ENCODE results near the gene FAM9C. TPM values are rescaled to one million over a fixed set of nuclear protein-coding genes. Genes with fewer than 3 reads are reported as not detected.

FAM9C gene
- total and polyA plus RNA-seq, 2 of the 4 experiments (the other 2 are of a cell fraction) = not detected

DNA sequence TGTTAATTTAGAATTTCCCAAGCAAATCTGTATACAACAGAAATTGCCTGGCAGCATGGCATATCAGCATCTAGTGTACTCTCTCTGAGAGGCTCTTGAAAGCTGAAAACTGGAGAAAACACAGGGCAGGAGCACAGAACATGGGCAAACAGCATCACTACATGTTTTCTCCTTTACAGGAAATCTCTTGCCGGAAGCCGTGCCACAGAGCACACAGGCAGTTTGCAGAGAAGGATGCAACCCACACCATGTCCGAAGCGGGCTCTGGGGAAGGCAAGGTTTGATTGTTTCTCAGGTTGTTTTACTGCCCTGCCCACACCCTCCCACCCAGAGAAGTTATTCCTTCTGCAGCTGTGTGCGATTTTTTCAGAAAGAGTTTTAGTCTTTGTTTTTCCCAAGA lies 41.1 kb upstream of the FAM9C start:
- intact Hi-C loops (cut with micrococcal nuclease) (no loop called here), in situ Hi-C loops (cut with MboI; ENCODE audit: low sequenced_read_pairs) (no loop called here), dilution Hi-C loops (cut with HindIII; ENCODE audit: low sequenced_read_pairs, unreplicated experiment) (no loop called here)
- BruUV-seq (replicated peaks) = no TSS peak
- POLR2A ChIA-PET (ENCODE audit: unreplicated experiment) = no interaction called here
- CTCF ChIA-PET = no interaction called here
- no peak overlapping the region for H3K14ac ChIP-seq (replicated peaks; ENCODE audit: low read depth, low read length)
- ATAC-seq (ENCODE audit: low read depth) = no peak
- H2AFZ ChIP-seq (replicated peaks; ENCODE audit: low read length, poor library complexity) = no peak overlapping the region
- no peaks in the 10 kb centered on the region for H3K36me3 ChIP-seq (ENCODE audit: control insufficient read depth, insufficient read depth, low read length)
- no peaks in the 10 kb centered on the region for H4K20me1 ChIP-seq (ENCODE audit: insufficient read depth, low read length)
- H3K4me3 ChIP-seq (ENCODE audit: insufficient read depth, low read depth, low read length) = no peak overlapping the region
- H2BK5ac ChIP-seq (ENCODE audit: low read depth, low read length, poor library complexity, severe bottlenecking) = no peak overlapping the region
- peaks cover 4% of the 10 kb centered on the region; the same call in 1 of the 2 replicates for H3K4me1 ChIP-seq (ENCODE audit: control insufficient read depth, insufficient read depth, low read length)
- no peak overlapping the region for H3K4ac ChIP-seq (ENCODE audit: low read depth, low read length)
- no peaks in the 10 kb centered on the region for H3K79me1 ChIP-seq (ENCODE audit: low read depth in 1 of 2, low read length in 2 of 2)
- H3K27me3 ChIP-seq (ENCODE audit: control insufficient read depth, insufficient read depth, low read length) = no peaks in the 10 kb centered on the region
- H3K23ac ChIP-seq (ENCODE audit: low read depth, low read length) = no peak overlapping the region
- no peak overlapping the region for H2AK9ac ChIP-seq (replicated peaks; ENCODE audit: low read depth, low read length, poor library complexity)
- H3K9me1 ChIP-seq (ENCODE audit: insufficient read depth, low read length) = no peaks in the 10 kb centered on the region
- H2BK20ac ChIP-seq (ENCODE audit: low read depth, low read length) = no peak overlapping the region
- no peak overlapping the region for H2AK5ac ChIP-seq (ENCODE audit: low read depth, low read length)
- no peak overlapping the region for H3K4me2 ChIP-seq (ENCODE audit: low read depth, low read length)
- no peak overlapping the region for H3K56ac ChIP-seq (ENCODE audit: extremely low read depth, insufficient read depth, low read length)
- no CpG with 5 or more reads among the region's 5 CpGs for WGBS, 2 experiments (ENCODE audit: extremely low coverage in 2 of 2, insufficient read length in 1 of 2)
- no peak overlapping the region for H4K5ac ChIP-seq (ENCODE audit: low read depth, low read length)
- no peak for DNase-seq
- H3K18ac ChIP-seq (ENCODE audit: low read depth, low read length) = no peak overlapping the region
- TF ChIP-seq FOS (IDR thresholded peaks at IDR 0.05; ENCODE audit: low read depth, low read length) (no peak), RCOR1 (IDR thresholded peaks at IDR 0.05; ENCODE audit: insufficient replicate concordance, low read length) (no peak)
- TF ChIP-seq, protein P1, sequence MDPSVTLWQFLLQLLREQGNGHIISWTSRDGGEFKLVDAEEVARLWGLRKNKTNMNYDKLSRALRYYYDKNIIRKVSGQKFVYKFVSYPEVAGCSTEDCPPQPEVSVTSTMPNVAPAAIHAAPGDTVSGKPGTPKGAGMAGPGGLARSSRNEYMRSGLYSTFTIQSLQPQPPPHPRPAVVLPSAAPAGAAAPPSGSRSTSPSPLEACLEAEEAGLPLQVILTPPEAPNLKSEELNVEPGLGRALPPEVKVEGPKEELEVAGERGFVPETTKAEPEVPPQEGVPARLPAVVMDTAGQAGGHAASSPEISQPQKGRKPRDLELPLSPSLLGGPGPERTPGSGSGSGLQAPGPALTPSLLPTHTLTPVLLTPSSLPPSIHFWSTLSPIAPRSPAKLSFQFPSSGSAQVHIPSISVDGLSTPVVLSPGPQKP (IDR thresholded peaks at IDR 0.05; ENCODE audit: borderline replicate concordance, low read depth, low read length) = no peak
- H3K9me3 ChIP-seq (ENCODE audit: control insufficient read depth, insufficient read depth, low read length) = no peaks in the 10 kb centered on the region
- H3K9ac ChIP-seq (ENCODE audit: low read depth, low read length) = no peak overlapping the region
- H2BK120ac ChIP-seq (ENCODE audit: low read depth, low read length) = no peak overlapping the region
- no peak overlapping the region for H4K91ac ChIP-seq (ENCODE audit: insufficient read depth, low read depth, low read length)
- no peak overlapping the region for H2BK15ac ChIP-seq (ENCODE audit: low read depth, low read length)
- H4K8ac ChIP-seq (ENCODE audit: low read depth in 2 of 2, low read length in 2 of 2) = no peak overlapping the region
- H3K27ac ChIP-seq (ENCODE audit: insufficient read depth, low read length) = no peak overlapping the region
